Aorta (tissue), 5 donors: ENCODE data around the gene IL17RE. TPM values are rescaled to one million over a fixed set of nuclear protein-coding genes. Genes with fewer than 3 reads are reported as not detected.

Source experiments
- ATAC-seq: fragments of 200-7000 bp; cut with Tn5 transposase; one replicate; pipeline ENCODE4 v1.9.1; 2022; ENCODE audit warnings: moderate library complexity; ENCODE audit not compliant: low FRiP score
- DNase-seq, 2 donors: peaks; one replicate each; pipeline ENCODE4 v3.0.0-alpha.2; 2020
- H3K27ac ChIP-seq, 2 donors: one replicate each; pipeline ENCODE4 v1.5.1; 2013; ENCODE audit warnings: low read length in 2 of 2, mild to moderate bottlenecking in 2 of 2, moderate library complexity in 2 of 2, control low read depth in 1 of 2, inconsistent platforms in 1 of 2, low read depth in 1 of 2
- H3K27me3 ChIP-seq, 2 donors: one replicate each; pipeline ENCODE4 v1.6.1; 2013; ENCODE audit warnings: control low read depth in 1 of 2, low read length in 1 of 2, mild to moderate bottlenecking in 1 of 2, moderate library complexity in 1 of 2; ENCODE audit not compliant: insufficient read depth in 2 of 2, control insufficient read depth in 1 of 2
- H3K36me3 ChIP-seq, 2 donors: one replicate each; pipeline ENCODE4 v1.6.1; 2013; ENCODE audit warnings: control low read depth in 1 of 2, low read length in 1 of 2, mild to moderate bottlenecking in 1 of 2; ENCODE audit not compliant: insufficient read depth in 2 of 2, control insufficient read depth in 1 of 2
- H3K4me1 ChIP-seq, 2 donors: one replicate each; pipeline ENCODE4 v1.6.1; 2013; ENCODE audit warnings: low read length in 2 of 2, control low read depth in 1 of 2, mild to moderate bottlenecking in 1 of 2, moderate library complexity in 1 of 2; ENCODE audit not compliant: insufficient read depth in 2 of 2, control insufficient read depth in 1 of 2
- H3K4me3 ChIP-seq, 2 donors: one replicate each; pipeline ENCODE4 v1.5.1; 2013; ENCODE audit warnings: low read length in 2 of 2, control low read depth in 1 of 2, mild to moderate bottlenecking in 1 of 2
- H3K9me3 ChIP-seq: one replicate; pipeline ENCODE4 v1.6.1; 2013; ENCODE audit warnings: mild to moderate bottlenecking, low read length; ENCODE audit not compliant: control insufficient read depth
- WGBS, 2 donors: extraction: QIAGEN DNeasy Blood & Tissue Kit; methylation state at CpG; one replicate each; pipeline ENCODE4 v1.1.7; 2013; 5-methylcytosine and 5-hydroxymethylcytosine counted together
- intact Hi-C, 2 donors: fragments of 100-400 bp; cut with DNase I; formaldehyde crosslinking; loops; one replicate each; pipeline versions ENCODE4 v1.14.2 to v1.15.0; 2022
- polyA plus RNA-seq, 2 donors: library from polyadenylated mRNA; stranded (reverse); fragments of 200-250 nt; gene quantifications; one replicate each; pipeline ENCODE4 v1.2.3, GENCODE V29; 2013
- total RNA-seq, 2 donors: library from RNA; stranded (reverse); fragmentation: NEBNext Ultra II Directional; extraction: Animal tissue kit (Norgen Biotek cat#: 25700); gene quantifications; one replicate each; pipeline ENCODE4 v1.2.1, GENCODE V29; 2021
- donor health status: healthy with polysubstance abuse.
- donor health status: Bipolar disorder and iron deficiency.
- donor health status: DM: no; HTN: no; CAD: no.
- donor health status: DM: no; HTN: no; CAD: no.
- donor health status: DM: yes; HTN: yes; CAD: no.

Gene IL17RE
- total and polyA plus RNA-seq, 4 donors, result 7.0 to 14.5 (median 12.3) TPM

DNA sequence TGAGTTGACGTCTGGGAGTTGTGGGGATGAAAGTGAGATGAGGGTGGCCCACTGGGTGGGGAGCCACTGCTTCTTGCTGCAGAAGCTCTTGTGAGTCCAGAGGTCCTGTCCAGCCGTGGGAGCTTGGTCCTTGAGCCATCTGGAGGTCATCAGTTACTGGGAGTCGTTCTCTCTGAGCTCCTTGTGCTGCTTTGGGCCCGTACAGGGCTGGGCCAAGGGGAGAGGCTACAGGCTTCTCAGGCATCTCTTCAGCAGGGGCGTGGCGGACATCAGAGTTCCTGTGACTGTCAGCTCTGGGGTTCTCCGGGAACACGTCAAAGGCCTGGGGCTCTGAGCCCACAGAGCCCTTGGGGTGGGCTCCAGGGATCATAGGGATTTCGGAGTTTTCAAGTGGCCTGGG lies 47.0 kb downstream of the IL17RE start:
- DNase-seq, result no peak
- intact Hi-C loops, result loop anchor here in 1 of 2 donors (5.0 kb wide), 1 partner anchor 232 kb away; no protein-coding TSS in a partner anchor
- Histone ChIP-seq H3K36me3 (no peaks in the 10 kb centered on the region), H3K27ac (no peak overlapping the region), H3K4me3 (no peak overlapping the region), H3K9me3 (no peaks in the 10 kb centered on the region), H3K27me3 (no peaks in the 10 kb centered on the region), H3K4me1 (no peaks in the 10 kb centered on the region)
- WGBS, 2 donors, result 83 to 85% methylated on average over 9 of the region's 9 CpGs
- ATAC-seq, result no peak

DNA sequence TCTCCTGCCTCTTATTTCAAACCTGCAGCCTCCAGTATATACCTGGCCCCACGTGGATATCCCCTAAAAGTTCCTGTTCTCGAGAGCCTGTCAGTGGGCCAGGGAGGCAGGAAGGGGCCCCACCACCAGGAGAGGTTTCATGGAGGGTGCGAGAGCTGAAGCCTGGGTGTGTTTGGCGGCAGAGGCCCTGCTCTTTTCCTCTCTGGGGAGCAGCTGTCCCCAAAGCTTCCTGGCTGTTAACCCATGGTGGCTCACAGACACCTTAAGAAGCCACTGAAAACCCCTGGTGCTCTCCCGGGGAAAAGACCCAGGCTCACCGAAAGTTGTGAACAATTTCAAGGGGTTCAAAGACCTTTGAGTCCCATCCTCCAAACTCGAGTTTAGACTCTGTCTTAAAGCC lies 48.5 kb downstream of the IL17RE start:
- Histone ChIP-seq H3K36me3 (no peaks in the 10 kb centered on the region), H3K27ac (no peak overlapping the region), H3K4me3 (no peak overlapping the region), H3K9me3 (no peaks in the 10 kb centered on the region), H3K27me3 (no peaks in the 10 kb centered on the region), H3K4me1 (no peaks in the 10 kb centered on the region)
- intact Hi-C loops, result no loop called here
- 48% methylated on average over 7 of the region's 7 CpGs for WGBS, 2 donors
- ATAC-seq (no peak), DNase-seq (peak in 1 of 2 donors; percentile 30)

- H3K9me3 ChIP-seq, result no peaks in the 10 kb centered on the region
- no peaks in the 10 kb centered on the region for H3K36me3 ChIP-seq
- peak overlapping the region in 1 of 2 donors; percentile 44 for H3K4me3 ChIP-seq
- H3K4me1 ChIP-seq, result no peaks in the 10 kb centered on the region
- ATAC-seq (no peak), DNase-seq (peak in 1 of 2 donors; percentile 23)
- intact Hi-C loops, result no loop called here
- 32 to 34% methylated on average over 10 of the region's 10 CpGs for WGBS, 2 donors
- H3K27me3 ChIP-seq, result no peaks in the 10 kb centered on the region
- no peak overlapping the region for H3K27ac ChIP-seq
These were observed 48.9 kb downstream of the IL17RE start for GRCh38 chr3:9951598-9951961.

DNA sequence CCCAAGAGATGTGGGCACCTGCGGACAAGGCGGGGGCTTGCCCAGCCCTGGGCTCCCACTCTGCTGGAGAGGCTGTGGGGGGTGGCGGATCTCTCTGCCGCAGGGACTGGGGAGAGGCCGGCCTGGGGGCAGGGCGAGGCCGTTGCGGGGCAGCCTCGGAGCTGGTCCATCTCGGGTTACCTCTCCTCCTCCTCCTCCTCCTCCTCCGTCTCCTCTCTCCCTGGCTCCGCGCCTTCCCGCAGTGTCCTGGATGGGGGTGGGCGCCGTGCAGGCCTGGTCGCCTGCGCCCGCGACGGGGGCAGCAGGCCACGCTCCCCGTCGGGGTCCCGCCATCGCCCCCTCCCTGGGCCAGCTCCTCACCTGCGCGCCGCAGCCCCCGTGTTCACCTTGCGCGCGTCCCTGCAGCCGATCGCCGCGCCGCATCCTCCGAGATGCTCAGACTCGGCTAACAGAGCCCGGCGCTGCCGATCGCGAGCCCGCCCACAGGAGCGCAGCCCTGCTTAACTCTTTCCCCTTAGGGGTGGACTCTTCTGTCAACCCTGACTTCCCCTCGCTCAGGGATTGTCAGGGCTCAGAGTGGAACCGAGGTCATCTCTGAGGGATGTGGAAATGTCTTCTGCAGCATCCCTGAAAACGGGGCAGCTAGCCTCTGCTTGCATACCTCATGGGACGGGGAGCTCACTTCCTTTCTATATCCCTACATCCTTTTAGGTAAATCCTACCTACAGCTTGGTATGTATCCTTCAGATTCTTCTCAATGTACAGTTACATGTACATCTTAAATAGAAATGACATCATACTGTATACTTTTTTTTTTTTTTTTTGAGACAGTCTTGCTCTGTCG lies 49.5 kb downstream of the IL17RE start, which contains the start of gene PRRT3:
Gene PRRT3, minus strand, starts transcription at position 447 of the 844 bp plus-strand sequence. CDS start 2,293 bp downstream, outside the sequence.
- Histone ChIP-seq H3K27me3 (no peaks in the 10 kb centered on the region), H3K36me3 (no peaks in the 10 kb centered on the region), H3K4me3 (peak within 1 kb of the TSS; percentile 44 to 57), H3K27ac (no peak within 1 kb of the TSS), H3K9me3 (no peaks in the 10 kb centered on the region), H3K4me1 (no peaks in the 10 kb centered on the region)
- DNase-seq, result peak in 1 of 2 donors; percentile 80
- intact Hi-C loops, result no loop called here
- no peak for ATAC-seq
- WGBS, 2 donors, result 3 to 4% methylated on average over 38 to 52 of the region's 52 CpGs

GRCh38 chr3:9955067-9955502 lies 52.4 kb downstream of the IL17RE start:
- Histone ChIP-seq H3K27ac (no peak overlapping the region), H3K4me1 (no peaks in the 10 kb centered on the region), H3K36me3 (no peaks in the 10 kb centered on the region), H3K27me3 (no peaks in the 10 kb centered on the region), H3K9me3 (no peaks in the 10 kb centered on the region), H3K4me3 (no peak overlapping the region)
- DNase-seq, result peak in 1 of 2 donors; percentile 56
- ATAC-seq, result no peak
- 47 to 50% methylated on average over 12 of the region's 12 CpGs for WGBS, 2 donors
- intact Hi-C loops, result no loop called here

DNA sequence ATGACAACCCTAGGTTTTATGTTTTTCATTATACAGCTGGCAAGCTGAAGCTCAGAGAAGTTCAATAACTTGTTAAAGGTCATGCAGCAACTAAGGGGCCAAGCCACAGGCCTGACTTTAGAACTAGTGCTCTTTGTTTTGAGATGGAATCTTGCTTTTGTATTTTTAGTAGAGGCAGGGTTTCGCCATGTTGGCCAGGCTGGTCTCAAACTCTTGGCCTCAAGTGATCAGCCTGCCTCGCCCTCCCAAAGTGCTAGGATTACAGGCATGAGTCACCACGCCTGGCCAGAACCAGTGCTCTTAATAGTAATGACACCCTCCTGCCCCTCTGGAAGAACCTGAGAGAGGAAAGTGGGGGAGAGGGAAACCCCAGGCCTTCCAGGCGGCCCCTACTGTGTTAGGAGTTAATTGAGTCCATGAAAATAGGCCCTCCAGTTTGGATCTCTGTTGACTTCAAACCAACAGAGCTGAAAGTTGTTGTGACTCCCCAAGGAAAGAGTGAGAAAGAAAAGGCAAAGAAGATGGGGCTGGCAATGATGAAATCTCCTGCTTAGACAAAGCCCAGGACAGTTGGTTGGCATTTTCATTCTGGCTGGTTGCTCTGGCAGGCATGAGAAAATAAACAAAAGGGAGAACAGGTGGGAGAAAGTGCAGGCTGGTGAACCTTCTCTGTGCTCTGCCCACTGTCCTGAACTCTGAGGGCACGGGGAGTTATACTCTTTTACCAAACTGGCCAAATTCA lies 53.1 kb downstream of the IL17RE start:
- Histone ChIP-seq H3K4me3 (no peak overlapping the region), H3K27ac (no peak overlapping the region), H3K4me1 (no peaks in the 10 kb centered on the region), H3K9me3 (no peaks in the 10 kb centered on the region), H3K36me3 (no peaks in the 10 kb centered on the region), H3K27me3 (no peaks in the 10 kb centered on the region)
- WGBS, 2 donors, result 77 to 81% methylated on average over 5 of the region's 5 CpGs
- intact Hi-C loops, result no loop called here
- ATAC-seq (no peak), DNase-seq (peak in 1 of 2 donors; percentile 31)

DNA sequence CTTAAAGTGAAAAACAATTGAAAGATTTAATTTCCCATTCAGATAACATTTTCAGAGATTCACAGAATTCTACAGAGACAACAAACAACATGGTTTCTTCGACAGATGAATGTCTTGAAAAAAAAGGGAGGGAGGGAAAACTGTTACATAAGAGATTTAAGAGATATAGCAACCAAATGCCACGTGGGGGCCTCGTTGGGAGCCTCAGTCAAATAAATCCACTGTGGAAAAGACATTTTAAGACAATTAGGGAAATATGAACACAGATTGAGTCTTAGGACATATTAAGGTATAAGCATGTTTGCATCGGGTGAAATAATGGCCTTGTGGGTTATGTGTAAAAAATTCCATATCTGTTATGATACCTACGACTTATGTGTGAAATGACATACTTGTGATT lies 54.6 kb downstream of the IL17RE start:
- 51% methylated on average over 5 of the region's 5 CpGs for WGBS, 2 donors
- Histone ChIP-seq H3K36me3 (peaks cover 0 to 1% of the 10 kb centered on the region in 2 donors), H3K4me3 (no peak overlapping the region), H3K27me3 (no peaks in the 10 kb centered on the region), H3K9me3 (no peaks in the 10 kb centered on the region), H3K4me1 (no peaks in the 10 kb centered on the region), H3K27ac (no peak overlapping the region)
- no peak for DNase-seq
- intact Hi-C loops, result no loop called here
- ATAC-seq, result no peak

DNA sequence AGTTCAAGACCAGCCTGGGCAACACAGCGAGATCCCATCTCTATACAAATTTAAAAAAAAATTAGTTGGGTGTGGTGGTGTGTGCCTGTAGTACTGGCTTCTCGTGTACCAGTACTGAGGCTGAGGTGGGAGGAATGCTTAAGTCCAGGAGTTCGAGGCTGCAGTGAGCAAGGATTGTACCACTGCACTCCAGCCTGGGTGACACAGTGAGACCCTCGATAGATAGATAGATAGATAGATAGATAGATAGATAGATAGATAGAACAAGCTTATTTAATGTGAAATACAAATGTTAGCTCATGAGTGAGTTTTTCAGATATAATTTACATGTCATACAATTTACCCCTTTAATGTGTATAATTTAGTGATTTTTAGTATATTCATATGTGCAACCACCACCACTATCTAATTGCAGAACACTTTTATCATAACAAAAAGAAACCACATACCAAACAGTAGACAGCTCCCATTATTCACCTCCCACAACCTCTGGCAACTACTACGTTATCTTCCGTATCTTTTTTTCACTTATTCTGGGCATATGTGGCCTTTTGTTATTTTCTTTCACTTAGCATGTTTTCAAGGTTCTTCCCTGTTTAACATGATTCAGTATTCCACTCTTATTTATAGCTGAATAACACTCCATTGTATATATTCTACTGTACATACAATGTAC lies 62.7 kb downstream of the IL17RE start:
- intact Hi-C loops, result no loop called here
- no peaks in the 10 kb centered on the region for H3K9me3 ChIP-seq
- H3K36me3 ChIP-seq, result peaks cover 4 to 6% of the 10 kb centered on the region in 2 donors
- no peaks in the 10 kb centered on the region for H3K4me1 ChIP-seq
- DNase-seq, result peak in 1 of 2 donors; percentile 4
- H3K27me3 ChIP-seq, result no peaks in the 10 kb centered on the region
- WGBS, 2 donors, result 79 to 83% methylated on average over 6 of the region's 6 CpGs
- no peak for ATAC-seq
- no peak overlapping the region for H3K4me3 ChIP-seq
- no peak overlapping the region for H3K27ac ChIP-seq
